ENCODE data around the gene H6PD. TPM values are rescaled to one million over a fixed set of nuclear protein-coding genes. Genes with fewer than 3 reads are reported as not detected.

Gene H6PD
- total RNA-seq, 4 donors from 2014 or later, result 27.0 to 62.2 (median 44.0) TPM

GRCh38 chr1:9239622-9240401 is 5.2 kb downstream of the H6PD start:
- Histone ChIP-seq H3K27me3 (no peaks in the 10 kb centered on the region), H3K4me1 (peaks cover 2 to 97% (median 66%) of the 10 kb centered on the region in 3 donors), H3K27ac (peak overlapping the region; percentile 67 to 87 (median 84)), H3K9me3 (no peaks in the 10 kb centered on the region), H3K36me3 (no peaks in the 10 kb centered on the region), H3K4me3 (peak overlapping the region in 1 of 2 donors; percentile 18)
- TF ChIP-seq POLR2AphosphoS5 (IDR thresholded peaks at IDR 0.05) (peak; percentile 89), POLR2A (IDR thresholded peaks at IDR 0.05) (peak in 1 of 2 donors; percentile 10), CTCF (IDR thresholded peaks at IDR 0.05) (no peak), EP300 (IDR thresholded peaks at IDR 0.05) (no peak)
- WGBS, 2 donors (ENCODE audit: low coverage in 1 of 2), result 37 to 47% methylated on average over 6 to 10 of the region's 16 CpGs
- peak; percentile 32 for ATAC-seq

- H3K36me3 ChIP-seq, result peaks cover 0 to 13% of the 10 kb centered on the region in 2 donors
- peaks cover 2 to 99% (median 58%) of the 10 kb centered on the region in 3 donors for H3K4me1 ChIP-seq
- H3K4me3 ChIP-seq, result no peak overlapping the region
- no peaks in the 10 kb centered on the region for H3K9me3 ChIP-seq
- TF ChIP-seq POLR2AphosphoS5 (IDR thresholded peaks at IDR 0.05) (no peak), EP300 (IDR thresholded peaks at IDR 0.05) (no peak), CTCF (IDR thresholded peaks at IDR 0.05) (no peak), POLR2A (IDR thresholded peaks at IDR 0.05) (no peak)
- no peak for ATAC-seq
- H3K27me3 ChIP-seq, result no peaks in the 10 kb centered on the region
- H3K27ac ChIP-seq, result peak overlapping the region; percentile 67 to 87 (median 84)
- 58 to 71% methylated on average over 1 to 2 of the region's 8 CpGs for WGBS, 2 donors (ENCODE audit: low coverage in 1 of 2)
These were observed 6.6 kb downstream of the H6PD start for GRCh38 chr1:9240914-9241820.

- Histone ChIP-seq H3K9me3 (no peaks in the 10 kb centered on the region), H3K36me3 (peaks cover 0 to 20% of the 10 kb centered on the region in 2 donors), H3K4me1 (peaks cover 2 to 97% (median 53%) of the 10 kb centered on the region in 3 donors), H3K27ac (peak overlapping the region; percentile 41 to 87 (median 84)), H3K4me3 (no peak overlapping the region), H3K27me3 (no peaks in the 10 kb centered on the region)
- WGBS, 2 donors (ENCODE audit: low coverage in 1 of 2), result 89 to 93% methylated on average over 5 to 10 of the region's 10 CpGs
- ATAC-seq, result peak; percentile 0
- TF ChIP-seq POLR2AphosphoS5 (IDR thresholded peaks at IDR 0.05) (no peak), CTCF (IDR thresholded peaks at IDR 0.05) (no peak), EP300 (IDR thresholded peaks at IDR 0.05) (no peak), POLR2A (IDR thresholded peaks at IDR 0.05) (no peak)
These were observed 7.3 kb downstream of the H6PD start for GRCh38 chr1:9241891-9242290.

GRCh38 chr1:9242338-9242969 is 7.9 kb downstream of the H6PD start:
- peaks cover 2 to 95% (median 52%) of the 10 kb centered on the region in 3 donors for H3K4me1 ChIP-seq
- peak; percentile 88 for ATAC-seq
- H3K4me3 ChIP-seq, result peak overlapping the region in 1 of 2 donors; percentile 34
- no peaks in the 10 kb centered on the region for H3K27me3 ChIP-seq
- peaks cover 0 to 26% of the 10 kb centered on the region in 2 donors for H3K36me3 ChIP-seq
- H3K27ac ChIP-seq, result peak overlapping the region; percentile 65 to 87 (median 84)
- no peaks in the 10 kb centered on the region for H3K9me3 ChIP-seq
- no peak for TF ChIP-seq EP300 (IDR thresholded peaks at IDR 0.05)
- TF ChIP-seq POLR2A (IDR thresholded peaks at IDR 0.05), result no peak
- no peak for TF ChIP-seq CTCF (IDR thresholded peaks at IDR 0.05)
- TF ChIP-seq POLR2AphosphoS5 (IDR thresholded peaks at IDR 0.05), result peak; percentile 67
- WGBS, 2 donors (ENCODE audit: low coverage in 1 of 2), result 28 to 29% methylated on average over 1 to 2 of the region's 10 CpGs

All from gastroesophageal sphincter (tissue), 4 donors.